IPS-20b (cell line): Measurements from ENCODE around the gene SHQ1.

Experiments used
- H3K27ac ChIP-seq: one replicate; pipeline ENCODE4 v1.5.1; 2013; ENCODE audit warnings: low read length
- H3K27me3 ChIP-seq: 2 replicates; pipeline ENCODE4 v1.6.1; 2013; ENCODE audit warnings: mild to moderate bottlenecking, low read length, inconsistent platforms; ENCODE audit not compliant: insufficient read depth
- H3K36me3 ChIP-seq: 2 replicates; pipeline ENCODE4 v1.6.1; 2013; ENCODE audit warnings: low read depth, mild to moderate bottlenecking, inconsistent platforms, low read length, moderate library complexity; ENCODE audit not compliant: insufficient read depth
- H3K4me1 ChIP-seq: 2 replicates; pipeline ENCODE4 v1.6.1; 2013; ENCODE audit warnings: mild to moderate bottlenecking, control low read depth, inconsistent platforms, low read length, moderate library complexity; ENCODE audit not compliant: insufficient read depth
- H3K4me3 ChIP-seq: 2 replicates; pipeline ENCODE4 v1.5.1; 2013; ENCODE audit warnings: mild to moderate bottlenecking, low read length, inconsistent platforms
- H3K9ac ChIP-seq: 2 replicates; pipeline ENCODE4 v1.6.1; 2013; ENCODE audit warnings: low read depth, mild to moderate bottlenecking, inconsistent platforms, low read length, moderate library complexity
- H3K9me3 ChIP-seq: 2 replicates; pipeline ENCODE4 v1.6.1; 2013; ENCODE audit warnings: mild to moderate bottlenecking, low read depth, low read length, inconsistent platforms; ENCODE audit not compliant: insufficient read depth

Gene SHQ1

GRCh38 chr3:72844436-72844993 lies 3.7 kb downstream of the SHQ1 start:
- no peak overlapping the region for H3K4me3 ChIP-seq
- H3K27ac ChIP-seq: no peak overlapping the region
- peaks cover 8% of the 10 kb centered on the region; the same call in 1 of the 2 replicates for H3K9me3 ChIP-seq
- no peak overlapping the region for H3K9ac ChIP-seq
- H3K4me1 ChIP-seq: 0 out of 2 replicates have a peak, but pooled peaks cover 6% of the 10 kb centered on the region
- H3K36me3 ChIP-seq: peaks cover 23% of the 10 kb centered on the region
- peaks cover 26% of the 10 kb centered on the region for H3K27me3 ChIP-seq

- Histone ChIP-seq H3K27ac (no peak overlapping the region), H3K9ac (no peak overlapping the region; the same call in 1 of the 2 replicates), H3K36me3 (peaks cover 46% of the 10 kb centered on the region), H3K4me3 (no peak overlapping the region), H3K27me3 (no peaks in the 10 kb centered on the region), H3K9me3 (peaks cover 8% of the 10 kb centered on the region; the same call in 1 of the 2 replicates), H3K4me1 (no peaks in the 10 kb centered on the region)
Measured at GRCh38 chr3:72839057-72839456, 9.2 kb downstream of the SHQ1 start.

GRCh38 chr3:72836923-72837322 lies 11.3 kb downstream of the SHQ1 start:
- H3K9me3 ChIP-seq: peaks cover 6% of the 10 kb centered on the region; the same call in 1 of the 2 replicates
- no peaks in the 10 kb centered on the region for H3K4me1 ChIP-seq
- H3K9ac ChIP-seq: no peak overlapping the region
- no peak overlapping the region for H3K4me3 ChIP-seq
- peaks cover 48% of the 10 kb centered on the region for H3K36me3 ChIP-seq
- H3K27me3 ChIP-seq: no peaks in the 10 kb centered on the region
- H3K27ac ChIP-seq: no peak overlapping the region

GRCh38 chr3:72836416-72836815 lies 11.8 kb downstream of the SHQ1 start:
- Histone ChIP-seq H3K9me3 (peaks cover 1% of the 10 kb centered on the region; the same call in 1 of the 2 replicates), H3K4me3 (no peak overlapping the region), H3K9ac (no peak overlapping the region), H3K4me1 (no peaks in the 10 kb centered on the region), H3K36me3 (peaks cover 48% of the 10 kb centered on the region), H3K27ac (no peak overlapping the region), H3K27me3 (no peaks in the 10 kb centered on the region)

- Histone ChIP-seq H3K9ac (no peak overlapping the region), H3K4me3 (no peak overlapping the region), H3K4me1 (no peaks in the 10 kb centered on the region), H3K27ac (no peak overlapping the region), H3K9me3 (no peaks in the 10 kb centered on the region), H3K27me3 (no peaks in the 10 kb centered on the region), H3K36me3 (peaks cover 16% of the 10 kb centered on the region)
Measured at GRCh38 chr3:72830452-72831223, 17.6 kb downstream of the SHQ1 start.

GRCh38 chr3:72829701-72830100 lies 18.5 kb downstream of the SHQ1 start:
- H3K27ac ChIP-seq: no peak overlapping the region
- no peaks in the 10 kb centered on the region for H3K9me3 ChIP-seq
- no peak overlapping the region for H3K9ac ChIP-seq
- no peak overlapping the region for H3K4me3 ChIP-seq
- no peaks in the 10 kb centered on the region for H3K4me1 ChIP-seq
- H3K27me3 ChIP-seq: no peaks in the 10 kb centered on the region
- peaks cover 16% of the 10 kb centered on the region; the same call in 1 of the 2 replicates for H3K36me3 ChIP-seq

GRCh38 chr3:72821161-72821781 lies 27.0 kb downstream of the SHQ1 start:
- H3K27me3 ChIP-seq: no peaks in the 10 kb centered on the region
- H3K4me1 ChIP-seq: no peaks in the 10 kb centered on the region
- H3K9me3 ChIP-seq: no peaks in the 10 kb centered on the region
- H3K36me3 ChIP-seq: peaks cover 9% of the 10 kb centered on the region; the same call in 1 of the 2 replicates
- H3K9ac ChIP-seq: no peak overlapping the region
- no peak overlapping the region for H3K27ac ChIP-seq
- H3K4me3 ChIP-seq: no peak overlapping the region

- peaks cover 9% of the 10 kb centered on the region; the same call in 1 of the 2 replicates for H3K36me3 ChIP-seq
- no peak overlapping the region for H3K4me3 ChIP-seq
- H3K9me3 ChIP-seq: no peaks in the 10 kb centered on the region
- no peaks in the 10 kb centered on the region for H3K4me1 ChIP-seq
- H3K9ac ChIP-seq: no peak overlapping the region
- no peaks in the 10 kb centered on the region for H3K27me3 ChIP-seq
- no peak overlapping the region for H3K27ac ChIP-seq
Measured at GRCh38 chr3:72820415-72820814, 27.8 kb downstream of the SHQ1 start.

GRCh38 chr3:72818905-72819304 lies 29.3 kb downstream of the SHQ1 start:
- H3K4me1 ChIP-seq: no peaks in the 10 kb centered on the region
- H3K36me3 ChIP-seq: peaks cover 9% of the 10 kb centered on the region; the same call in 1 of the 2 replicates
- H3K27ac ChIP-seq: no peak overlapping the region
- no peaks in the 10 kb centered on the region for H3K27me3 ChIP-seq
- H3K4me3 ChIP-seq: no peak overlapping the region
- no peak overlapping the region for H3K9ac ChIP-seq
- no peaks in the 10 kb centered on the region for H3K9me3 ChIP-seq

- peaks cover 9% of the 10 kb centered on the region; the same call in 1 of the 2 replicates for H3K36me3 ChIP-seq
- no peak overlapping the region for H3K9ac ChIP-seq
- H3K27ac ChIP-seq: no peak overlapping the region
- no peaks in the 10 kb centered on the region for H3K4me1 ChIP-seq
- no peaks in the 10 kb centered on the region for H3K9me3 ChIP-seq
- no peak overlapping the region for H3K4me3 ChIP-seq
- H3K27me3 ChIP-seq: no peaks in the 10 kb centered on the region
Measured at GRCh38 chr3:72818092-72818773, 30.0 kb downstream of the SHQ1 start.

- Histone ChIP-seq H3K27ac (no peak overlapping the region), H3K27me3 (no peaks in the 10 kb centered on the region), H3K4me3 (no peak overlapping the region), H3K4me1 (peaks cover 10% of the 10 kb centered on the region), H3K36me3 (peaks cover 8% of the 10 kb centered on the region; the same call in 1 of the 2 replicates), H3K9ac (no peak overlapping the region), H3K9me3 (no peaks in the 10 kb centered on the region)
Measured at GRCh38 chr3:72816862-72817355, 31.3 kb downstream of the SHQ1 start.
